HG03342 (cell line): ENCODE measurements around the gene RNF135.
"Not testable (repeated sequence)": the region's sequence is repeated elsewhere in the genome, so short reads cannot be mapped to it uniquely, and the experiment has no call there.

Source experiments
- ATAC-seq: cut with Tn5 transposase; IDR thresholded peaks from one replicate; pipeline ENCODE4 v1.9.1; 2021; ENCODE audit warnings: mild to moderate bottlenecking, moderate library complexity; ENCODE audit not compliant: unreplicated experiment

Gene RNF135

DNA sequence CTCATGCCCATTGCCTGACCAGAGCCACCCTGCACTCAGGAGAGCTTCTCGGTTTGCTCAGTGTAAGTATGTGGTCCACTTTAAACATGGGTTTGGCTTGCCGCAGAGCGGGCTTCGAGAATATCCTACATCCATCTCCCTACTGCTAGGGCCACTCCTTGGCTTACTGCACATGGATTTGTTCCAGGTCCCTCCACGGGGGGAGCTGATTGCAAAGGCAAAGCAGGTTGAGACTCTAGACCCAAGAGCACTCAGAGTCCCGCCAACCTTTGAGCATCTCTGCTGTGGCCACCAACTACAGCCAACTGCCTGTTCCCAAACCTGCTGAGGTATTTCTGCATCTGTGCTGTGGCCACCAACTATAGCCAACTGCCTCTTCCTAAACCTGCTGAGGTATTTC is 26.4 kb downstream of the RNF135 start:
- ATAC-seq: no peak

DNA sequence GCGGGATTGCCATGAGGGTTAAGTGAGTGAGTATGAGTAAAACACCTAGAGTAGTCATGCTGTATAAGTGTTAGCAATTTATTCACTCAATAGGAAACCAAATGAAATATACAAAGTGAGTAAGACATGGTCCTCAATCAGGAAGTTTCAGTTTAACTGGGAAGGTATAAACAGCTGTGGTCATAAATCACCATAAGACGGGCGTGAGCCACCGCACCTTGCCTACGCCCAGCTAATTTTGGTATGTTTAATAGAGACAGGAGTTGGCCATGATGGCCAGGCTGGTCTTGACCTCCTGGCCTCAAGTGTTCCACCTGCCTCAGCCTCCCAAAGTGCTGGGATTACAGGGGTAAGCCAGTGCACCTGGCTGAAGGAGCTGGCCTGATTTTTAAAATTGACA is 27.0 kb downstream of the RNF135 start:
- no peak for ATAC-seq

DNA sequence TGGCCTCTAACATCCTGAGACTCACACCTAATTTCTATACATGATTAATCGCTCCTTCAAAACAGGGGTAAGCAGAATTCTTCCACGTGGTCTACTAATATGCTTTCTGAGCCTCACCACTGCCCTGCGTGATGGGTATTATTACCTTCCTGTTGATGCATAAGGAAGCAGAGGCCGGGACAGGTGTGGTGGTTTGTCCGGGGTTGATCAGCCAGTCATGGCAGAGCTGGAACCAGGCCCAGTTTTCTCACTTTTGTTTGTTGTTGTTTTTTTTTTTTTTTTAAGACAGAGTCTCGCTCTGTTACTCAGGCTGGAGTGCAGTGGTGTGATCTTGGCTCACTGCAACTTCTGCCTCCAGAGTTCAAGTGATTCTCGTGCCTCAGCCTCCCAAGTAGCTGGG is 31.2 kb downstream of the RNF135 start:
- no peak for ATAC-seq

DNA sequence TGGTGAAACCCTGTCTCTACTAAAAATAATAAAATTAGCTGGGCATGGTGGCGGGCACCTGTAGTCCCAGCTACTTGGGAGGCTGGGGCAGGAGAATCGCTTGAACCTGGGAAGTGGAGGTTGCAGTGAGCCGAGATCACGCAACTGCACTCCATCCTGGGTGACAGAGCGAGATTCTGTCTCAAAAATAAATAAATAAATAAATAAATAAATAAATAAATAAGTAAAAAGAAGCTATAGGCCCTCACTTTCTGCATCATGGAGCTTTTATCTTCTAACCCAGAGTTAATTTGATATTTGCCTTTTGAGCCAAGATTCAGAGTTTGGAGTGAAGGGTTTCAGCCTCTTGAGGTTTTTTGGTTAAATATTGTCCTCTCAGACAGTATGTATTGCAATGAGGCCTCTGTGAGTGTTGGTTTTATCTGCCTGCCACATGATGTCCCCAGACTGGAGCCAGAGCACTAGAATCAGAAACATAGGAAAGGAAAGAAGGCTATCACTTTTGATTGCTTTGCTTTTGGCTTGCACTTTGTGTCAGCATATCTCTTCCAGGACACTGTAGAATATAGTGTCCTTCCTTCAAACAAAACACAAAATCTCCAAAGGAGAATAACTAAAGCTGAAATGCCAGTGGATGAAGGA is 32.5 kb downstream of the RNF135 start:
- no peak for ATAC-seq

DNA sequence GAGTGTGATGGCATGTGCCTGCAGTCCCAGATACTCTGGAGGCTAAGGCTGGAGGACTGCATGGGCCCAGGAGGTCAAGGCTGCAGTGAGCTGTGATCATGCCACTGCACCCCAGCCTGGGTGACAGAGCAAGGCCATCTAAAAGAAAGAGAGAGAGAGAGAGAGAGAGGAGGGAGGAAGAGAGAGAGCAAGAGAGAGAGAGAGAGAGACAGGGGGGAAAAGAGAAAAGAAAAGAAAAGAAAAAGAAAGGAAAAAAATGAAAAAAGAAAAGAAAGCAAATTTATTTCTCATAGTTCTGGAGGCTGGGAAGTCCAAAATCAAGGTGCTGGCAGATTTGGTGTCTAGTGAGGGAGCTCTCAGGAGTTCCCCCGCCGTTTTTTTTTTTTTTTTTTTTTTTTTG is 33.3 kb downstream of the RNF135 start:
- ATAC-seq: no peak

DNA sequence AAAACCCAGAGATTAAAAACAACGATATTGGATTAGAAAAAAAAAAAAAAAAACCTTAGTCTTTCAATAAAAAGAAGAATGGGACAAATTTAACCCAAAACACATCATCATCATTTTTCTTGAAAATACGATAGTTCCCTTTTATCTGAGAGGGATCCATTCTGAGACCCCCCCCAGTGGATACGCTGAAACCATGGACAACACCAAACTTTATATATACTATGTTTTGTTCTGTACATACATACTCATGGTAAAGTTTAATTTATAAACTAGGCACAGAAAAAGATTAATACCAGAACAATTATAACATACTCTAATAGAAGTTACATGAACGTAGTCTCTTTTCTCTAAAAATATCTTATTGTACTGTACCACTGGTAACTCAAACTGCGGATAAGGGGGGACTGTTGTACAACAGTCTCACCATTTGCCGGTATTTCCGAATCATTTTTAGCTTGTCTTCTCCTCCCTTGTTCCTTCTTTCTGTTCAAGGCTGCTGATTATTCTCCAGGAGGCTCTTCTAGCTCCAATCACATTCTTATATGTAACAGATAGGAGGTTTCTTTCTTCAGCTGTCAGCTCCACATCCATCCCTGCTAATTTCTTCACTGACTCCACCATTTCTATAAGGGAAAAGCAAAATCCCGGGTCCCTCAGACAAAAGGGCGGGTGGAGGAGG is 37.0 kb downstream of the RNF135 start:
- ATAC-seq: no peak

DNA sequence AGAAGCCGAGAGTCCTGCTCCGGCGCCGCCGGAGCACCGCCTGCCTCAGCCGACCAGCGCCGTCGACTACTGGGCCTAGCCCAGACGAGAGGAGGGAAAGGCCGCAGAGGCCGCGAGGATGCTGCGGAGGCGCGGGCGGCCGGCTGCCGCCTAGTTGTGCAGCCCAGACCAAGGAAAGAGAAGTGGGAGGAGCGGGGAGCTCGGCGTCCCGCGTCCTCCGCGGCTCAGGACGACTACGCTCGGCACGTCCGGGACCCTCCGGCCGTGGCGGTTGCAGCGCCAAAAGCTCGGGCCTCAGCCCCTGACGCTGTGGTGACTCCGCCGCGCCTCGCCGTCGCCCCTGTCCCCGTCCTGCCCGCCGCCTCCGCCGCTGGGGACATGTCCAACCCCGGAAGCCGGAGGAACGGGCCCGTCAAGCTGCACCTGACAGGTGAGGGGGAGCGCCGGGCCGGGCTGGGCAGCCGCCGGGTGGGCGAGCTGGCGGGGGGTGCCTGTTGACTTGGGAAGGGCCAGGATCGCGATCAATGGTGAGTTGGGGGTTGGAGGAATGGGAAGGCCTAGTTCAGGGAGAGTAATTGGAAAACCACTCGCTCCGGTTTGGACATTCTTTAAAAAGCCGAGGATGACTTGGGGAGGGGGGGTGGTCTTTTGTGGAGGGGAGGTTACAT is 37.7 kb downstream of the RNF135 start:
- no peak for ATAC-seq

DNA sequence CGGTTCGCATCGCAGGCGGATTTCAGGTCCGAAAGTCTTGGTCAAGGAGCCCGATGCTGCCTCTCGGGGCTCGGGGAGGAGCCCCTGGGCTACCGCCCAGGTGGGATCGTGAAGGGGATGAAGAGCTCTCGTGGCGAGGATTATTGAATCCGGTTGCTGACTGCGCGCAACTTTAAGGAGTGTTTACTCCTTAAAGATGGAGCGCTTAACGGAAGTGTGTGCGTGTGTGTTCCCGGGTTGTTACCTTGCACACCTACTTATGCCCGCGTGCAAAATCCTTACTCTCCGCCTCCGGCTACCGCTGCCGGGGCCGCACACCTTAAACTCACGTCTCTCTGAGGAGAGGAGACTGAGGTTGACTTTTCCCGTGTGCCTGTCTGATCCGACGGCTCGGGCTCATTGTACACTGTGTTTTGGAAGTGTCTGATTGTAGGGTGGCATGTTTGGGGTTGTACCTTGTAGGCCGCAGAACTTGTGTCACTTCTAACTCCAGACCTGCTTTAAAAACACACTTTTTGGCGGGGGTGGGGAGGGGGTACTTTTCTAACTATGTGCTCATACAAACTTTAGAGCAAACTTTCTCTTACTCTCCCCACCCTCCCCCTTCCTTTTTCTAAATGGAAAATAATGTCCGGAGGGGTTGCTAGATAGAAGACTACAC is 38.3 kb downstream of the RNF135 start:
- not testable (repeated sequence) for ATAC-seq

DNA sequence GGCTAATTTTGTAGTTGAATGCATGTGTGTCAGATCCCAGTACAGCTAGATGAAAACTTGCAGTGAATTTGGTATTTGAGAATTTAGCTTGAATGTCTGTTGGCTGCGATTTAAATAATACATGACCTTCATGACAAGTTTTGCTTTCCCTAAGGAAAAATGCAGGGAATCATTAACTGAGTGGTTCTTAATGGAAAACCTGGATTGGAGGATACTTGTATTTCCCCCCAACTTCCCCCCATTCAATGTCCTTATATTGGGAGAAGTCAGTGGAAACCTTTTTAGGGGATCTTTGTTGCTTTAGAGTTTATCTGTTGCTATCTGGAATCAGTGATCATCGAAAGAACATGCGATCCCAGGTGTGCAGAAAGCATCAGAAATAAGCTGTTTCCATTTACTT is 39.2 kb downstream of the RNF135 start:
- not testable (repeated sequence) for ATAC-seq

DNA sequence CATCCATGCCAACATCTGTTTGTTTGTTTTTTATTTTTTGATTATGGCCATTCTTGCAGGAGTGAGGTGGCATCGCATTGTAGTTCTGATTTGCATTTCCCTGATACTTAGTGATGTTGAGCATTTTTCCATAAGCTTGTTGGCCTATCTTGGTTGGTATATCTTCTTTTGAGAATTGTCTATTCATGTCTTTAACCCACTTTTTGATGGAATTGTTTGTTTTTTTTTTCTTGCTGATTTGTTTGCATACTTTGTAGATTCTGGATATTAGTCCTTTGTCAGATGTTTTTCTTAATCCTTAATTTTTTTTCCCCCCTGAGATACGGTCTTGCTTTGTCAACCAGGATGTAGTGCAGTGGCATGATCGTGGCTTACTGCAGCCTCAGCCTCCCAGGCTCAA is 43.0 kb downstream of the RNF135 start:
- no peak for ATAC-seq

DNA sequence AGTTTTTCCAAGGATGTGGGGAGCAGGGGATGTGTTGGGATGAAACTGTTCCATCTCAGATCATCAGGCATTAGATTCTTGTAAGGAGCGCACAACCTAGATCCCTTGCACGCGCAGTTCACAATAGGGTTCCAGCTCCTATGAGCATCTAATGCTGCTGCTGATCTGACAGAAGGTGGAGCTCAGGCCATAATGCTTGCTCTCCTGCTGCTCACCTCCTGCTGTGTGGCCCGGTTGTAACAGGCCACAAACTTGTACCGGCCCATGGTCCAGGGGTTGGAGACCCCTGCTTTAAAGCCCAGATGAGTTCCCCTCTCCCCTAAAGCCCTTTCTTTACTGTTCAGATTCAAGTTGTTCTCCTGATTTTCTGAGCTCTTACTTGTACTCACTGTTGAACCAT is 44.8 kb downstream of the RNF135 start:
- ATAC-seq: no peak

DNA sequence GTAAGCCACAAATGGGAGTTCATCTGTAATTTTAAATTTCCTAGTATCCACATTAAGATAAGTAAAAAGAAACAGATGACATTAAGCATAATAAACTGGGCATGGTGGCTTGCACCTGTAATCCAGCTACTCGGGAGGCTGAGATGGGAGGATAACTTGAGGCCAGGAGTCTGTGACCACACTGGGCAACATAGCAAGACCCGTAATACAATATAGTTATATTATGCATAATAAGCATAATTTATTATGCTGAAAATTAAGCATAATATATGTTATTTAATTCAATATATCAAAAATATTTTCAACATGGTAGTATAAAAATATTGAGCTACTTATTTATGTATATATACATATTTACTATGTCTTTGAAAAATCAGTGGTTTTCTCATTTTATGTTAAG is 48.2 kb downstream of the RNF135 start:
- no peak for ATAC-seq

DNA sequence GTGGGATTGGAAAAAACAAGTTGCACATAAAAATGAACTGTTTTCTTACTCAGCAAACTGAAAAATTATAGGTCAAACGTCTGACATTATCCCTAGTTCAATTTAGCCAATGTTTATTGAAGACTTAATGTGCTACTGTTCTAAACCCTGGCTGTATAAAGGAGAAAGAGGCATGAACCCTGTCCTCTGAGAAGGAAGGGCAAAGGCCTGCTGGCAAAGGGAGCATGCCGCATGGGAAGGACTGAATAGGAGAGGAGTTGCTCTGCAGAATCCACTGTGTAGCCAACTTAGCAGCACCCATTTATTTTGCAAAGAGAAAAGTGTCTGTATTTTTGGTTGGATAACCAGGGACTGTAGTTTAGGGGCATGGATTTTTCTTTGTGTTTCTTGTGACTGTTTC is 52.3 kb downstream of the RNF135 start:
- ATAC-seq: not testable (repeated sequence)

DNA sequence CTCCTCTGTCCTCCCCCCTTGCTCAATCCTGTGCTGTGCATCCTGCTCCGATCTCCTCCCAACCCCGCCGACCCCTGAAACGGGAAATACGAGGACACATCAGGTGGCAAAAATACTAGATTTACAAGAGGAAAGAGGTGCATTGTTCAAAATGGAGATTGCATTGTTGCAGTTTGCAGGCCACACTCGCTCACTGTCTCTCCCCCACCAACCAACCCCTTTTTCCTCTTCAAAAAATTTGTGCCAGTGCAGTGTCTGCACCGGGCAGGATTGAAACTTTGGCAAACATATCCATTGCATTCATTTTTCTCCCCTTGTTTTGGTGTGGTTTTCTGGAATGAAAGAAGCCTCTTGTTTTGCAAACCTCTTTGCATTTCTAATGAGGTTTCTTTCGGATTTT is 61.0 kb downstream of the RNF135 start:
- no peak for ATAC-seq

DNA sequence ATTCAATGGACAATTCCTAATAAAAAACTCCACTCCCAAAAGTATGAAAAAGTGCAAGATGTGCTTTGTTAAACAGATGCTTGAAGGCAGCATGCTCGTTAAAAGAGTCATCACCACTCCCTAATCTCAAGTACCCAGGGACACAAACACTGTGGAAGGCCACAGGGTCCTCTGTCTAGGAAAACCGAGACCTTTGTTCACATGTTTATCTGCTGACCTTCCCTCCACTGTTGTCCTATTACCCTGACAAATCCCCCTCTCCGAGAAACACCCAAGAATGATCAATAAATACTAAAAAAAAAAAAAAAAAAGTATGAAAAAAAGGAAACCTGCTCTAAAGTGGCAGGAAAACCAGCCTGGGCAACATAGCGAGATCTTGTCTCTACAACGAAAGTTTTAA is 64.8 kb downstream of the RNF135 start:
- ATAC-seq: not testable (repeated sequence)

DNA sequence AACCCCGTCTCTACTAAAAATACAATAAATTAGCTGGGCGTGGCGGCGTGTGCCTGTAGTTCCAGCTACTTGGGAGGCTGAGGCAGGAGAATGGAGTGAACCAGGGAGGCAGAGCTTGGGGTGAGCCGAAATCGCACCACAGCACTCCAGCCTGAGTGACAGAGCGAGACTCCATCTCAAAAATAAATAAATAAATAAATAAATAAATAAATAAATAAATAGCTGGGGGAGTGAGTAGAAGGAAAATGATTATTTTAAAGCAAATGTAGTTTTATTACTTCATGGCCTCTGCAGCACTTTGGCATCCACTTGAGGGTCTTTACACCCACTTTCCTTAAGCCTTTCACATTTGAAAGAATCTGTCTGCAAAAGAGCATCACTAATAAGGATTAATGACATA is 70.0 kb downstream of the RNF135 start:
- ATAC-seq: not testable (repeated sequence)

DNA sequence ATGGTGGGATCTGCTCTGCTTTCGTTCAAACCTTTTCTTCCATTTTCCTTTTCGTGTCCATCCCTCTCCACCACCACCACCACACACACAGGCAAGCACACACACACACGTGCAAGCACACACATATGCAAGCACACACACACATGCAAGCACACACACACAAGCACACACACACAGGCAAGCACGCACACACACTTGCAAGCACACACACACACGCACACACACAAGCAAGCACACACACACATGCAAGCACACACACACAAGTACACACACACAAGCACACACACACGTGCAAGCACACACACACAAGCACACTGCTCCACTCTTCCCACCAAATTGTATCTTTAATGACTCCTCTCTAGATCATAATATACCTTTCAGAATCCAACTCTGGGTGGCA is 71.5 kb downstream of the RNF135 start:
- not testable (repeated sequence) for ATAC-seq

DNA sequence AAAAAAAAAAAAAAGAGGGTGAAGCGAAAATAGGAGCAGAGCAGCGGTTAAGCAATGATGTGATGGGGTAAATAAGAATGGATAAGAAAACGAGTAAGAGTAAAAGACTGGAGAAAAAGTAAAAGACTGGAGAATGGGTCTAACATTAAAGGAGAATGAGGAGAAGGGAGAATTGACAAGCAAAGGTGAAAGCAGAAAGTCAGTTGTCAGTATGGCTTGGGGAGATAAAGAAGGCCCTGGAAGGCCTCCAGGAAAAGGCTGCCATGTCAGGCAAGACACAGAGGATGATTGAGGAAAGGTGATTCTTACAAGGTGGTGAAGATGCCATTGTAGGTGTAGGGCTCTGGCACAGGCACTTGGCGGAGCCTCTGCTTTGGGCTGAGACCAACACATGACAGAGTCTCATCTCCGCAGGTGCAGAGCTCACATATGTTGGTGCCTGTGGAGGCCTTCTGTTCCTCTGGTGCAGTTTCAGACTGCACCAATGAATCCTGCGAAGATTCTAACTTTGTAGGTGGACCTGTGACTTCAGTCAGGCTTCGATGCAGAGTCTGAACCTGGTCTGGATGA is 76.1 kb downstream of the RNF135 start:
- not testable (repeated sequence) for ATAC-seq

DNA sequence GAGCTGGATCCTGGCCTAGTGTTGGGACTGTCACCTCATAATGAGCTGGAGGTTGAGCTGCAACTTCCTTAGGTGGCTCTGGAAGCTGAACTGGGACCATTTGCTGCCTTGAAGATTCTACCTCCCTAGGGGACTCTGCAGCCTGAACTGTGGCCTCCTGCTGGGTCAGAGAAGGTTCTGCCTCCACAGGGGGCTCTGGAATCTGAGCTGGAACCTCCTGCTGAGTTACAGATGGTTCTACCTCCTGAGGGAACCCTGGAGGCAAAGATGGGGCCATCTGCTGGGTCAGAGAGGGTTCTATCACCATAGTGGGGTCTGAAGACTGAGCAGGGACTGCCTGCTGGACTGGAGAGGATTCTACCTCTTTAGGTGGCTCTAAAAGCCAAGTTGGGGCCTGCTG is 77.3 kb downstream of the RNF135 start:
- ATAC-seq: no peak

DNA sequence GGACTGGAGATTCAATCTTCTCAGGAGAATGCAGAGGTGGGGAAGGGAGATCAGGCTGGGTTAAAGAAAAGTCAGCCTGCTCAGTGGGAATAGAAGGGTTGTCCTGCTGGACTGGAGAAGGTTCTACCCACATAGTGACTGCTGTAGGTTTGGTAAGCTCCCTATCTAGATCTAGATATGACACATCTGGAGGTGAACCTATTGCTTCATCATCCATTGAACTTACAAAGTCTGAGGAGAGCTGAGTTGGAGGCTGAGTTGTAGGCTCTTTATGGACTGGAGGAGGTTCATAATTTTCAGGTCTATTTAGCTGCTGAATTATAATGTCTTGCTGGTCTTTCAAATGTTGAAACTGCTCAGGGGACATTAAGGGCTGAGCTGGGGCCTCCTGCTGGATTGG is 77.9 kb downstream of the RNF135 start:
- ATAC-seq: no peak
